NB4 (cell line): ENCODE data around the gene ATP9B.
A peak's percentile ranks its signal among the peaks of the same experiment; 100 is the strongest.

Source experiments
- DNase-seq: peaks from one replicate; pipeline ENCODE4 v3.0.0; 2010; ENCODE audit warnings: low read depth
- H3K4me3 ChIP-seq: one replicate; pipeline ENCODE4 v1.5.1; 2011; ENCODE audit warnings: mild to moderate bottlenecking, low read depth, low read length, moderate library complexity
- CTCF ChIP-seq: IDR thresholded peaks from one replicate; pipeline ENCODE4 v1.5.1; 2012; ENCODE audit warnings: low read depth, low read length
- MAX ChIP-seq: IDR thresholded peaks from 2 replicates; pipeline ENCODE4 v1.6.1; 2011; ENCODE audit warnings: low read depth, low read length
- MYC ChIP-seq: IDR thresholded peaks from 2 replicates; pipeline ENCODE4 v1.6.1; 2011; ENCODE audit warnings: low read depth, low read length
- POLR2A ChIP-seq: IDR thresholded peaks from 2 replicates; pipeline ENCODE4 v1.6.1; 2011; ENCODE audit warnings: mild to moderate bottlenecking; ENCODE audit not compliant: insufficient read length; ENCODE audit errors: extremely low read depth

Gene ATP9B

GRCh38 chr18:79117788-79118187 is 48.6 kb downstream of the ATP9B start:
- TF ChIP-seq MYC (no peak), MAX (no peak), POLR2A (no peak), CTCF (no peak)
- no peak overlapping the region for H3K4me3 ChIP-seq
- DNase-seq = no peak

GRCh38 chr18:79118797-79119196 is 49.6 kb downstream of the ATP9B start:
- TF ChIP-seq POLR2A (no peak), CTCF (no peak), MAX (no peak), MYC (no peak)
- no peak overlapping the region for H3K4me3 ChIP-seq
- DNase-seq = peak; percentile 18

- no peak for DNase-seq
- TF ChIP-seq MYC (no peak), MAX (no peak)
These were observed 52.7 kb downstream of the ATP9B start for GRCh38 chr18:79121746-79122474.

GRCh38 chr18:79123948-79124347 is 54.8 kb downstream of the ATP9B start:
- TF ChIP-seq MYC = no peak
- H3K4me3 ChIP-seq = no peak overlapping the region
- peak; percentile 45 for DNase-seq

More at GRCh38 chr18:79121746-79122474, 52.7 kb downstream of the ATP9B start:
- H3K4me3 ChIP-seq = no peak overlapping the region

GRCh38 chr18:79129120-79129519 is 59.9 kb downstream of the ATP9B start:
- no peak overlapping the region for H3K4me3 ChIP-seq
- TF ChIP-seq POLR2A = no peak
- TF ChIP-seq MAX = no peak
- no peak for TF ChIP-seq MYC
- no peak for TF ChIP-seq CTCF
- no peak for DNase-seq

GRCh38 chr18:79133724-79134123 is 64.5 kb downstream of the ATP9B start:
- TF ChIP-seq MAX (no peak), POLR2A (no peak), CTCF (no peak), MYC (no peak)
- no peak for DNase-seq
- H3K4me3 ChIP-seq = no peak overlapping the region

- no peak for TF ChIP-seq CTCF
- no peak overlapping the region for H3K4me3 ChIP-seq
- DNase-seq = no peak
These were observed 66.7 kb downstream of the ATP9B start for GRCh38 chr18:79135924-79136323.
